CD4-positive, alpha-beta T cell (primary cell): Measurements from ENCODE around the gene ALK. TPM values are rescaled to one million over a fixed set of nuclear protein-coding genes. Genes with fewer than 3 reads are reported as not detected.

Experiments used
- ATAC-seq: fragments of 200-7000 bp; cut with Tn5 transposase; one replicate; pipeline ENCODE4 v1.10.0; 2022; ENCODE audit warnings: mild to moderate bottlenecking; ENCODE audit not compliant: poor library complexity
- CTCF ChIA-PET: fragments of 350-600 bp; sonication (Branson Sonifier 250); formaldehyde crosslinking; loops from one replicate; lab custom pipeline; 2021; ENCODE audit warnings: antibody characterized with exemption, inconsistent platforms; lab: Charles Lee
- POLR2A ChIA-PET: fragments of 350-600 bp; sonication (Branson Sonifier 250); formaldehyde crosslinking; loops from one replicate; lab custom pipeline; 2021; ENCODE audit warnings: antibody characterized with exemption, inconsistent platforms; lab: Charles Lee
- DNase-seq, 14 experiments: peaks; one replicate each; pipeline ENCODE4 v3.0.0-alpha.2; 2013 to 2020; ENCODE audit warnings: mixed read lengths in 2 of 14
- H3K27ac ChIP-seq, 2 donors: one replicate each; pipeline versions ENCODE4 v1.5.1 to v1.7.0; 2013; ENCODE audit warnings: low read length in 2 of 2, low read depth in 1 of 2, mild to moderate bottlenecking in 1 of 2
- H3K27me3 ChIP-seq, 2 experiments: 1 replicate in 1 of 2; 2 replicates in 1 of 2; pipeline versions ENCODE4 v1.6.1 to v1.7.0; 2013; ENCODE audit warnings: low read length in 2 of 2, control low read depth in 1 of 2, mild to moderate bottlenecking in 1 of 2, moderate library complexity in 1 of 2; ENCODE audit not compliant: insufficient read depth in 2 of 2, control insufficient read depth in 1 of 2
- H3K36me3 ChIP-seq: one replicate; pipeline ENCODE4 v1.6.1; 2013; ENCODE audit warnings: low read length, control low read depth; ENCODE audit not compliant: insufficient read depth
- H3K4me1 ChIP-seq: one replicate; pipeline ENCODE4 v1.6.1; 2013; ENCODE audit warnings: low read length, control low read depth; ENCODE audit not compliant: insufficient read depth
- H3K4me3 ChIP-seq: one replicate; pipeline ENCODE4 v1.5.1; 2013; ENCODE audit warnings: mild to moderate bottlenecking, low read length, moderate library complexity
- H3K9me3 ChIP-seq, 2 experiments: 1 replicate in 1 of 2; 2 replicates in 1 of 2; pipeline versions ENCODE4 v1.6.1 to v1.7.0; 2013; ENCODE audit warnings: low read length in 2 of 2, mild to moderate bottlenecking in 2 of 2, control low read depth in 1 of 2, moderate library complexity in 1 of 2; ENCODE audit not compliant: control insufficient read depth in 1 of 2, insufficient read depth in 1 of 2
- H3K27ac Mint-ChIP-seq: one replicate; pipeline ENCODE4 v1.8.0; 2020; ENCODE audit warnings: mixed read lengths
- H3K27me3 Mint-ChIP-seq: one replicate; pipeline ENCODE4 v1.8.0; 2021; ENCODE audit warnings: mixed read lengths
- H3K36me3 Mint-ChIP-seq: one replicate; pipeline ENCODE4 v1.8.0; 2021; ENCODE audit warnings: low read depth, mixed read lengths
- H3K4me1 Mint-ChIP-seq: one replicate; pipeline ENCODE4 v1.8.0; 2021; ENCODE audit warnings: low read depth, mixed read lengths
- H3K4me3 Mint-ChIP-seq: one replicate; pipeline ENCODE4 v1.8.0; 2020; ENCODE audit warnings: mild to moderate bottlenecking, mixed read lengths
- H3K9me3 Mint-ChIP-seq: one replicate; pipeline ENCODE4 v1.8.0; 2020; ENCODE audit warnings: mixed read lengths
- CTCF ChIP-seq: fragments of 200-600 bp; IDR thresholded peaks from one replicate; pipeline ENCODE4 v1.8.0; 2022; ENCODE audit warnings: antibody characterized with exemption, mild to moderate bottlenecking
- intact Hi-C, 2 experiments: fragments of 100-400 bp; cut with DNase I in 1 of 2; cut with micrococcal nuclease in 1 of 2; formaldehyde crosslinking; loops; one replicate each; pipeline versions ENCODE4 v1.15.1 to v1.9.0; 2023 to 2025; cut with DNase I, micrococcal nuclease
- total RNA-seq, 174 experiments: library from RNA in 2 of 174; stranded (reverse) in 2 of 174; gene quantifications; one replicate each; pipeline ENCODE4 v1.2.3 and lab custom pipeline; 2021 to 2026

The ALK gene
- total RNA-seq, 2 experiments from 2014 or later, result not detected

- TF ChIP-seq CTCF, result no peak
- Histone ChIP-seq H3K27me3 (no peaks in the 10 kb centered on the region), H3K4me1 (no peaks in the 10 kb centered on the region), H3K27ac (no peak overlapping the region), H3K4me3 (no peak overlapping the region), H3K36me3 (peaks cover 56% of the 10 kb centered on the region), H3K9me3 (no peaks in the 10 kb centered on the region)
- CTCF ChIA-PET, result interaction anchor here (0.6 kb wide), 1 partner anchor 40 kb away, joined by 5 read pairs; no protein-coding TSS in a partner anchor
- POLR2A ChIA-PET, result no interaction called here
- Mint-ChIP-seq H3K27me3 (no peaks in the 10 kb centered on the region), H3K9me3 (no peaks in the 10 kb centered on the region), H3K4me3 (no peak overlapping the region), H3K4me1 (peaks cover 10% of the 10 kb centered on the region), H3K36me3 (peaks cover 95% of the 10 kb centered on the region), H3K27ac (no peak overlapping the region)
- intact Hi-C loops, result loop anchor here in 1 of 2 experiments (5.0 kb wide), 1 partner anchor 35 kb away; no protein-coding TSS in a partner anchor
- no peak for DNase-seq
- no peak for ATAC-seq
Measured at GRCh38 chr2:29162204-29162928, 759.0 kb downstream of the ALK start.

DNA sequence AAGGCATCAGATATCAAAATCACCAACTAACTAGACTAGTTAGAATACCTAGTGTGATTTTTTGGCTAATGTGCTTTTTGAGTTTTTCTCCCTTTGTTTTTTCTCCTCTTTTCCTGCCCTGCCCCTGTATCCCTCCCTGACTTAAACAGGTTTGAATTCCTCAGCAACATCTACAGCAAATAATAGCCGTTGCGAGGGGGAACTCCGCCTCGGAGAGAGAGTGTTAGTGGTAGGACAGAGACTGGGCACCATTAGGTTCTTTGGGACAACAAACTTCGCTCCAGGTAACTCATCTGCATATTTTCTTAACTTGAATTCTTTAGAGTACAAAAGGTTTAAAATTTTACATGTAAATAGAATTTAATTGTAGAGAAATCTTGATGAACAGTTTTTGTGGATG is 761.2 kb downstream of the ALK start:
- peaks cover 97% of the 10 kb centered on the region for H3K36me3 Mint-ChIP-seq
- no peaks in the 10 kb centered on the region for H3K27me3 Mint-ChIP-seq
- Histone ChIP-seq H3K9me3 (no peaks in the 10 kb centered on the region), H3K4me1 (no peaks in the 10 kb centered on the region), H3K4me3 (no peak overlapping the region), H3K27me3 (no peaks in the 10 kb centered on the region), H3K27ac (no peak overlapping the region), H3K36me3 (peaks cover 70% of the 10 kb centered on the region)
- H3K27ac Mint-ChIP-seq, result no peak overlapping the region
- ChIA-PET POLR2A (no interaction called here), CTCF (no interaction called here)
- no peak for TF ChIP-seq CTCF
- no peak for DNase-seq
- intact Hi-C loops, result loop anchor here in 1 of 2 experiments (5.0 kb wide), 1 partner anchor 37 kb away; no protein-coding TSS in a partner anchor
- no peaks in the 10 kb centered on the region for H3K9me3 Mint-ChIP-seq
- no peak for ATAC-seq
- no peak overlapping the region for H3K4me3 Mint-ChIP-seq
- H3K4me1 Mint-ChIP-seq, result peaks cover 10% of the 10 kb centered on the region

GRCh38 chr2:29159125-29159524 is 762.3 kb downstream of the ALK start:
- no peaks in the 10 kb centered on the region for H3K27me3 Mint-ChIP-seq
- H3K9me3 Mint-ChIP-seq, result no peaks in the 10 kb centered on the region
- no peak for ATAC-seq
- Histone ChIP-seq H3K9me3 (no peaks in the 10 kb centered on the region), H3K4me3 (no peak overlapping the region), H3K27me3 (no peaks in the 10 kb centered on the region), H3K4me1 (no peaks in the 10 kb centered on the region), H3K36me3 (peaks cover 80% of the 10 kb centered on the region), H3K27ac (no peak overlapping the region)
- no peak overlapping the region for H3K27ac Mint-ChIP-seq
- H3K4me3 Mint-ChIP-seq, result no peak overlapping the region
- CTCF ChIA-PET, result interaction anchor here (0.6 kb wide), 1 partner anchor 1483 kb away, joined by 4 read pairs; no protein-coding TSS in a partner anchor
- H3K4me1 Mint-ChIP-seq, result peaks cover 10% of the 10 kb centered on the region
- no peak for DNase-seq
- H3K36me3 Mint-ChIP-seq, result peaks cover 98% of the 10 kb centered on the region
- POLR2A ChIA-PET, result no interaction called here
- intact Hi-C loops, result no loop called here
- TF ChIP-seq CTCF, result no peak
